ENCODE data around the gene CETP.
"Not testable (repeated sequence)": the region's sequence is repeated elsewhere in the genome, so short reads cannot be mapped to it uniquely, and the experiment has no call there.

Gene CETP

GRCh38 chr16:56998861-56999260 lies 37.1 kb downstream of the CETP start:
- no peak for DNase-seq (ENCODE audit: low spot score)

- no peak for DNase-seq (ENCODE audit: low spot score)
These were observed 37.9 kb downstream of the CETP start for GRCh38 chr16:56999409-57000270.

GRCh38 chr16:57000271-57001025 lies 38.7 kb downstream of the CETP start:
- no peak for DNase-seq (ENCODE audit: low spot score)

GRCh38 chr16:57001026-57001679 lies 39.4 kb downstream of the CETP start:
- DNase-seq (ENCODE audit: low spot score) = no peak

GRCh38 chr16:57003439-57004386 lies 42.0 kb downstream of the CETP start:
- no peak for DNase-seq (ENCODE audit: low spot score)

- DNase-seq (ENCODE audit: low spot score) = no peak
These were observed 42.9 kb downstream of the CETP start for GRCh38 chr16:57004387-57005250.

- DNase-seq (ENCODE audit: low spot score) = not testable (repeated sequence)
These were observed 43.8 kb downstream of the CETP start for GRCh38 chr16:57005597-57005996.

GRCh38 chr16:57007050-57007449 lies 45.3 kb downstream of the CETP start:
- DNase-seq (ENCODE audit: low spot score) = no peak

GRCh38 chr16:57007530-57007929 lies 45.8 kb downstream of the CETP start:
- DNase-seq (ENCODE audit: low spot score) = no peak

- no peak for DNase-seq (ENCODE audit: low spot score)
These were observed 46.7 kb downstream of the CETP start for GRCh38 chr16:57008440-57008839.

GRCh38 chr16:57009643-57010170 lies 48.0 kb downstream of the CETP start:
- DNase-seq (ENCODE audit: low spot score) = no peak

- DNase-seq (ENCODE audit: low spot score) = no peak
These were observed 50.6 kb downstream of the CETP start for GRCh38 chr16:57012353-57012752.

- no peak for DNase-seq (ENCODE audit: low spot score)
These were observed 51.5 kb downstream of the CETP start for GRCh38 chr16:57013229-57013628.

- no peak for DNase-seq (ENCODE audit: low spot score)
These were observed 52.2 kb downstream of the CETP start for GRCh38 chr16:57013902-57014301.

GRCh38 chr16:57016301-57016700 lies 54.6 kb downstream of the CETP start:
- DNase-seq (ENCODE audit: low spot score) = no peak

- no peak for DNase-seq (ENCODE audit: low spot score)
These were observed 55.1 kb downstream of the CETP start for GRCh38 chr16:57016831-57017230.

- DNase-seq (ENCODE audit: low spot score) = no peak
These were observed 55.5 kb downstream of the CETP start for GRCh38 chr16:57017251-57017650.

- DNase-seq (ENCODE audit: low spot score) = no peak
These were observed 58.0 kb downstream of the CETP start for GRCh38 chr16:57019746-57020145.

GRCh38 chr16:57020651-57021050 lies 58.9 kb downstream of the CETP start:
- no peak for DNase-seq (ENCODE audit: low spot score)

GRCh38 chr16:57021757-57022156 lies 60.0 kb downstream of the CETP start:
- no peak for DNase-seq (ENCODE audit: low spot score)

All from hematopoietic multipotent progenitor cell treated with erythropoietin and hydrocortisone succinate and interleukin-3 and kit ligand, for 15 days (in vitro differentiated cells).